ENCODE results near the gene PIP5K1B. TPM values are rescaled to one million over a fixed set of nuclear protein-coding genes. Genes with fewer than 3 reads are reported as not detected.

The PIP5K1B gene
- total RNA-seq, 4 donors from 2014 or later, result 0.63 to 1.6 (median 0.98) TPM

DNA sequence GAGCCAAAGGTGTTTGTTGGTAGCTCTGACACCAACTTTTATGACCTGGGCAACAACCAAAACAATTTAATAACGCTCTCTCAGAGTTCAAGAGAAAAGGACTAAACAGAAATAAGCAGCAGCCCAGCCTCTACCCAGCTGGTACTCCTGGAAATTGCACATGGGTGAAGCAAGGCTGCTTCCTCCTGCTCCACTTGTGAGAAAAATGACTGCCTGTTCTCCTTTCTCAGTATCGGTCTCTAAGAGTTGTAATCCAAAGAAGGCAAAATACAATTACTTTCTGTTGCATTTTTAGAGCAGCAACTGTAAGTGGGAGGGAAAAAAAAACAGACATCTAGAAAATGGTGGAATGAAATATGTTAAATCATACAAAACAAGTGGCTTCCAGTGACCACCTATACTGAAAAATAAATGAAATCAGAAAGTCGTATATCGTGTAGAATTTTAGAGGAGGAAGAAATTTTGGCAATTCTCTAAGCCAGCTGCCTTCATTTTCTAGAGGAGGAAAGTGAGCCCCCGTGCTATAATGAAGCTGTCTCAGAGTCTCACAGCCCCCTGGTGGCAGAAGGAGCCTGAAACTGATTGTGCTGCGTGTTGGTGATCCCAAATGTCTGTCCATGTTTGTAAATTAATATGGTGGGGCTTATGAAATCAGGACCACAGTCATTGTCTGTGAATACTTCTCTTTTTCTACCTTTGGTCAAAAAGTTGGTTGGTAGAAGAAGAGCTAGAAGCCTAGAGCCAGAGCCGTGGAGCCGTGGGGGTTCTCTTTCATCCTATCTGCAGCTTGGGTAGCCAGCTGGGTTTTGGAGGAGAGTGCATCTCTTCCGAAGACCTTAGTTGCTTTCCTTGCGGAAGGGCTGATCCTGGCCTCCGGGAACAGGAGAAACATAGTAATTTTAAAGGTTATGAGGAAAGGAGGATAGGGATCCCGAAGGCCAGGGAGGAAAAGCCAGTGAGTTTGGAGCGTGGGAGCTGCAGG lies 139.9 kb downstream of the PIP5K1B start:
- Histone ChIP-seq H3K36me3 (no peaks in the 10 kb centered on the region), H3K27ac (no peak overlapping the region), H3K4me1 (no peaks in the 10 kb centered on the region), H3K9me3 (no peaks in the 10 kb centered on the region), H3K4me3 (replicated peaks in 1 of 3) (no peak overlapping the region), H3K27me3 (no peaks in the 10 kb centered on the region)
- peak; percentile 49 to 50 for DNase-seq
- 62 to 64% methylated on average over 13 of the region's 13 CpGs for WGBS, 2 donors
- intact Hi-C loops (cut with DNase I), result no loop called here
- TF ChIP-seq, protein P1, sequence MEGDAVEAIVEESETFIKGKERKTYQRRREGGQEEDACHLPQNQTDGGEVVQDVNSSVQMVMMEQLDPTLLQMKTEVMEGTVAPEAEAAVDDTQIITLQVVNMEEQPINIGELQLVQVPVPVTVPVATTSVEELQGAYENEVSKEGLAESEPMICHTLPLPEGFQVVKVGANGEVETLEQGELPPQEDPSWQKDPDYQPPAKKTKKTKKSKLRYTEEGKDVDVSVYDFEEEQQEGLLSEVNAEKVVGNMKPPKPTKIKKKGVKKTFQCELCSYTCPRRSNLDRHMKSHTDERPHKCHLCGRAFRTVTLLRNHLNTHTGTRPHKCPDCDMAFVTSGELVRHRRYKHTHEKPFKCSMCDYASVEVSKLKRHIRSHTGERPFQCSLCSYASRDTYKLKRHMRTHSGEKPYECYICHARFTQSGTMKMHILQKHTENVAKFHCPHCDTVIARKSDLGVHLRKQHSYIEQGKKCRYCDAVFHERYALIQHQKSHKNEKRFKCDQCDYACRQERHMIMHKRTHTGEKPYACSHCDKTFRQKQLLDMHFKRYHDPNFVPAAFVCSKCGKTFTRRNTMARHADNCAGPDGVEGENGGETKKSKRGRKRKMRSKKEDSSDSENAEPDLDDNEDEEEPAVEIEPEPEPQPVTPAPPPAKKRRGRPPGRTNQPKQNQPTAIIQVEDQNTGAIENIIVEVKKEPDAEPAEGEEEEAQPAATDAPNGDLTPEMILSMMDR (IDR thresholded peaks at IDR 0.05), result peak in 4 of 6 experiments; percentile 3 to 49 (median 41)
- TF ChIP-seq POLR2A (IDR thresholded peaks at IDR 0.05), result no peak

DNA sequence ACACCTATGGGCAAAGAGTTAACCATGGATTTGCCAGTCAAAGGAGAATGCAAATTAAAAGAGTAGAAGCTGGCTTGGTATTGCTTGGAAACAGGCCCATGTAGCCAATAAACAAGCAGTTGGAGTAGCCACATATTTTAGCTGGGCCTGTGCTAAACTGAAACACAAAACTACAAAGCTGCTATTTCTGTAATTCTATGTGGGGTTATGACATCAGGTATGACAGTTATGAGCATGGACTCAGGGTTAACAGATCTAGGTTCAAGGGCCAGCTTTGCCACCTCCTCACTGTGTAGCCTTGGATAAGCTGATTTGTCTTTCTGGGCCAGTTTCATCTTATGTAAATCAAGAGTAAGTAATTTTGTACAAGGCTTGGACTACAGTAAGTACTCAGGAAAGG lies 142.7 kb downstream of the PIP5K1B start:
- H3K27ac ChIP-seq, result no peak overlapping the region
- H3K4me1 ChIP-seq, result no peaks in the 10 kb centered on the region
- no peak overlapping the region for H3K4me3 ChIP-seq (replicated peaks in 1 of 3)
- H3K9me3 ChIP-seq, result no peaks in the 10 kb centered on the region
- DNase-seq, result no peak
- no peaks in the 10 kb centered on the region for H3K27me3 ChIP-seq
- no peak for TF ChIP-seq POLR2A (IDR thresholded peaks at IDR 0.05)
- TF ChIP-seq, protein P1 (IDR thresholded peaks at IDR 0.05), result no peak
- intact Hi-C loops (cut with DNase I), result no loop called here
- H3K36me3 ChIP-seq, result no peaks in the 10 kb centered on the region

DNA sequence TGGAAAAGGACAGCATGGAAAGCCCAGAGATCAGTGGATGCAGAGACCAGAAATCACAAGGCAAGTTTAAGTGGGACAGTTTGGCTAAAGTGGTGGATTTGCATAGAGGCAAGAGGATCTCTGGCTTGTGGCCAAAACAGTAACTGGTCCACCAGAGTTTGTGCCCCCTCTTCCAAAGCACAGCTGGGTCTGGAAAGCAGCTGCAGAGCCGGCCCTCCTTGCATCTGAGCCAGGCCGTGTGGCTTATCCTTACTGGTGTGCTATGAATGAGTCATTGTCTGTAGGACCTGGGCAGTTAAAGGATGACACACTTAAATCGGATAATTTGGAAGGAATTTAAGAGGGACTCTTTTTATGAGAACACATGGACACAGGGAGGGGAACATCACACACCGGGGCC lies 146.6 kb downstream of the PIP5K1B start:
- no peaks in the 10 kb centered on the region for H3K9me3 ChIP-seq
- no peaks in the 10 kb centered on the region for H3K4me1 ChIP-seq
- 88 to 91% methylated on average over 4 of the region's 4 CpGs for WGBS, 2 donors
- TF ChIP-seq, protein P1 (IDR thresholded peaks at IDR 0.05), result no peak
- TF ChIP-seq POLR2A (IDR thresholded peaks at IDR 0.05), result no peak
- no peak for DNase-seq
- H3K4me3 ChIP-seq (replicated peaks in 1 of 3), result no peak overlapping the region
- H3K27me3 ChIP-seq, result no peaks in the 10 kb centered on the region
- H3K27ac ChIP-seq, result no peak overlapping the region
- intact Hi-C loops (cut with DNase I), result no loop called here
- no peaks in the 10 kb centered on the region for H3K36me3 ChIP-seq

- H3K27me3 ChIP-seq, result no peaks in the 10 kb centered on the region
- no peaks in the 10 kb centered on the region for H3K4me1 ChIP-seq
- TF ChIP-seq, protein P1 (IDR thresholded peaks at IDR 0.05), result no peak
- TF ChIP-seq POLR2A (IDR thresholded peaks at IDR 0.05), result no peak
- no peaks in the 10 kb centered on the region for H3K9me3 ChIP-seq
- WGBS, 2 donors, result 81 to 95% methylated on average over 1 of the region's 1 CpG
- no peak overlapping the region for H3K27ac ChIP-seq
- H3K36me3 ChIP-seq, result no peaks in the 10 kb centered on the region
- DNase-seq, result no peak
- intact Hi-C loops (cut with DNase I), result no loop called here
- H3K4me3 ChIP-seq (replicated peaks in 1 of 3), result no peak overlapping the region
Measured at GRCh38 chr9:68852941-68853340, 147.9 kb downstream of the PIP5K1B start.

DNA sequence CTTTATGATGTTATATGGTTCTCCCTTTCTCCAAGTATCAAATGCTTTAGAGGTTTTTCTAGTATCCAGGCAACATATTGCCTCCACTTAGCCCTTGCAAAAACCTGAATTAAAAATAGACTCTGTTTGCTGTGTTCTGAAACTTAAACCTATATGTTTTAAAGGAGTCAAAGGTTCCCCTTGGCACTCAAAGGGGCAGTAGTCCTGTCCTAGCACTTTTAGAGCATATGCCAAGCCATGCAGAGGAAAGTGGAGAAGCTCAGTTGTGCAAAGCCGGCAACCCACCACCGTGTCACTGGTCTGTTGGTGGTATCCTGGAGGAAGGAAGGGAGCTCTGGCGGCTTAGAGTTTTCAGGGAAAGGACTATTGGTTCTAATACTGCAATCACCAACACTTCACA lies 154.3 kb downstream of the PIP5K1B start:
- DNase-seq, result no peak
- no peaks in the 10 kb centered on the region for H3K9me3 ChIP-seq
- no peak overlapping the region for H3K4me3 ChIP-seq (replicated peaks in 1 of 3)
- intact Hi-C loops (cut with DNase I), result no loop called here
- no peaks in the 10 kb centered on the region for H3K36me3 ChIP-seq
- TF ChIP-seq, protein P1 (IDR thresholded peaks at IDR 0.05), result no peak
- TF ChIP-seq POLR2A (IDR thresholded peaks at IDR 0.05), result no peak
- H3K27me3 ChIP-seq, result no peaks in the 10 kb centered on the region
- H3K4me1 ChIP-seq, result no peaks in the 10 kb centered on the region
- 69 to 71% methylated on average over 3 of the region's 3 CpGs for WGBS, 2 donors
- no peak overlapping the region for H3K27ac ChIP-seq
